ENCODE results near the gene ROBO1.

GRCh38 chr3:78825118-78825857 is 942.5 kb downstream of the ROBO1 start:
- TF ChIP-seq, protein P1, sequence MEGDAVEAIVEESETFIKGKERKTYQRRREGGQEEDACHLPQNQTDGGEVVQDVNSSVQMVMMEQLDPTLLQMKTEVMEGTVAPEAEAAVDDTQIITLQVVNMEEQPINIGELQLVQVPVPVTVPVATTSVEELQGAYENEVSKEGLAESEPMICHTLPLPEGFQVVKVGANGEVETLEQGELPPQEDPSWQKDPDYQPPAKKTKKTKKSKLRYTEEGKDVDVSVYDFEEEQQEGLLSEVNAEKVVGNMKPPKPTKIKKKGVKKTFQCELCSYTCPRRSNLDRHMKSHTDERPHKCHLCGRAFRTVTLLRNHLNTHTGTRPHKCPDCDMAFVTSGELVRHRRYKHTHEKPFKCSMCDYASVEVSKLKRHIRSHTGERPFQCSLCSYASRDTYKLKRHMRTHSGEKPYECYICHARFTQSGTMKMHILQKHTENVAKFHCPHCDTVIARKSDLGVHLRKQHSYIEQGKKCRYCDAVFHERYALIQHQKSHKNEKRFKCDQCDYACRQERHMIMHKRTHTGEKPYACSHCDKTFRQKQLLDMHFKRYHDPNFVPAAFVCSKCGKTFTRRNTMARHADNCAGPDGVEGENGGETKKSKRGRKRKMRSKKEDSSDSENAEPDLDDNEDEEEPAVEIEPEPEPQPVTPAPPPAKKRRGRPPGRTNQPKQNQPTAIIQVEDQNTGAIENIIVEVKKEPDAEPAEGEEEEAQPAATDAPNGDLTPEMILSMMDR (IDR thresholded peaks at IDR 0.05), result no peak
- TF ChIP-seq POLR2A (IDR thresholded peaks at IDR 0.05), result no peak

Measured in right lobe of liver (tissue), 4 donors.